CD4-positive, alpha-beta memory T cell (primary cell): ENCODE data around the gene PSME2. TPM values are rescaled to one million over a fixed set of nuclear protein-coding genes. Genes with fewer than 3 reads are reported as not detected.
A peak's percentile ranks its signal among the peaks of the same experiment; 100 is the strongest.

Experiments
- CTCF ChIA-PET: fragments of 350-600 bp; sonication (Branson Sonifier 250); formaldehyde crosslinking; loops from one replicate; lab custom pipeline; 2021; ENCODE audit warnings: inconsistent platforms; ENCODE audit not compliant: partially characterized antibody; lab: Charles Lee
- POLR2A ChIA-PET: fragments of 350-600 bp; sonication (Branson Sonifier 250); formaldehyde crosslinking; loops from one replicate; lab custom pipeline; 2021; ENCODE audit not compliant: partially characterized antibody; lab: Charles Lee
- DNase-seq, 5 donors: peaks; one replicate each; pipeline versions ENCODE4 v3.0.0 to v3.0.0-alpha.2; 2020 to 2022; ENCODE audit warnings: mixed read lengths in 1 of 5
- H3K27ac ChIP-seq: one replicate; pipeline ENCODE4 v1.7.0; 2013; ENCODE audit warnings: low read depth, low read length
- H3K27me3 ChIP-seq: 2 replicates; pipeline ENCODE4 v1.7.0; 2013; ENCODE audit warnings: mild to moderate bottlenecking, low read length, moderate library complexity; ENCODE audit not compliant: insufficient read depth
- H3K36me3 ChIP-seq: 2 replicates; pipeline ENCODE4 v1.7.0; 2013; ENCODE audit warnings: mild to moderate bottlenecking, low read length, moderate library complexity; ENCODE audit not compliant: insufficient read depth
- H3K4me1 ChIP-seq: 2 replicates; pipeline ENCODE4 v1.7.0; 2013; ENCODE audit warnings: mild to moderate bottlenecking, low read length, moderate library complexity; ENCODE audit not compliant: insufficient read depth
- H3K4me3 ChIP-seq, 2 donors: one replicate each; pipeline ENCODE4 v1.7.0; 2013; ENCODE audit warnings: low read length in 2 of 2, mild to moderate bottlenecking in 1 of 2
- H3K9me3 ChIP-seq, 2 donors: one replicate each; pipeline ENCODE4 v1.7.0; 2013; ENCODE audit warnings: low read length in 2 of 2, control low read depth in 1 of 2; ENCODE audit not compliant: control insufficient read depth in 1 of 2
- H3K27ac Mint-ChIP-seq, 7 donors: one replicate each; pipeline ENCODE4 v1.8.0; 2020 to 2021; ENCODE audit warnings: mixed read lengths in 7 of 7, mild to moderate bottlenecking in 6 of 7, inconsistent platforms in 3 of 7, moderate library complexity in 3 of 7
- H3K27me3 Mint-ChIP-seq, 2 donors: one replicate each; pipeline ENCODE4 v1.8.0; 2020 to 2021; ENCODE audit warnings: mixed read lengths in 2 of 2
- H3K36me3 Mint-ChIP-seq, 2 donors: one replicate each; pipeline ENCODE4 v1.8.0; 2020 to 2021; ENCODE audit warnings: mixed read lengths in 2 of 2, inconsistent platforms in 1 of 2, mild to moderate bottlenecking in 1 of 2
- H3K4me1 Mint-ChIP-seq, 4 donors: one replicate each; pipeline ENCODE4 v1.8.0; 2020 to 2021; ENCODE audit warnings: mixed read lengths in 4 of 4, mild to moderate bottlenecking in 1 of 4
- H3K4me3 Mint-ChIP-seq, 8 donors: one replicate each; pipeline ENCODE4 v1.8.0; 2020 to 2021; ENCODE audit warnings: mixed read lengths in 8 of 8, mild to moderate bottlenecking in 7 of 8, moderate library complexity in 6 of 8, inconsistent platforms in 3 of 8
- H3K9me3 Mint-ChIP-seq, 8 donors: one replicate each; pipeline ENCODE4 v1.8.0; 2020 to 2021; ENCODE audit warnings: mixed read lengths in 8 of 8, mild to moderate bottlenecking in 5 of 8, inconsistent platforms in 3 of 8, moderate library complexity in 1 of 8
- intact Hi-C: fragments of 100-400 bp; cut with micrococcal nuclease; formaldehyde crosslinking; loops from one replicate; pipeline ENCODE4 v1.15.1; 2023
- polyA plus RNA-seq, 2 donors: library from polyadenylated mRNA; unstranded; fragments of 300-500 nt; fragmentation: Illumina TruSeq; gene quantifications; one replicate each; pipeline ENCODE4 v1.2.3, GENCODE V29; 2021
- total RNA-seq, 2 experiments: library from RNA; stranded (reverse); gene quantifications; one replicate each; pipeline ENCODE4 v1.2.3, GENCODE V29; 2021

The PSME2 gene
- total and polyA plus RNA-seq, 4 experiments from 2014 or later = 143 to 815 (median 331) TPM

DNA sequence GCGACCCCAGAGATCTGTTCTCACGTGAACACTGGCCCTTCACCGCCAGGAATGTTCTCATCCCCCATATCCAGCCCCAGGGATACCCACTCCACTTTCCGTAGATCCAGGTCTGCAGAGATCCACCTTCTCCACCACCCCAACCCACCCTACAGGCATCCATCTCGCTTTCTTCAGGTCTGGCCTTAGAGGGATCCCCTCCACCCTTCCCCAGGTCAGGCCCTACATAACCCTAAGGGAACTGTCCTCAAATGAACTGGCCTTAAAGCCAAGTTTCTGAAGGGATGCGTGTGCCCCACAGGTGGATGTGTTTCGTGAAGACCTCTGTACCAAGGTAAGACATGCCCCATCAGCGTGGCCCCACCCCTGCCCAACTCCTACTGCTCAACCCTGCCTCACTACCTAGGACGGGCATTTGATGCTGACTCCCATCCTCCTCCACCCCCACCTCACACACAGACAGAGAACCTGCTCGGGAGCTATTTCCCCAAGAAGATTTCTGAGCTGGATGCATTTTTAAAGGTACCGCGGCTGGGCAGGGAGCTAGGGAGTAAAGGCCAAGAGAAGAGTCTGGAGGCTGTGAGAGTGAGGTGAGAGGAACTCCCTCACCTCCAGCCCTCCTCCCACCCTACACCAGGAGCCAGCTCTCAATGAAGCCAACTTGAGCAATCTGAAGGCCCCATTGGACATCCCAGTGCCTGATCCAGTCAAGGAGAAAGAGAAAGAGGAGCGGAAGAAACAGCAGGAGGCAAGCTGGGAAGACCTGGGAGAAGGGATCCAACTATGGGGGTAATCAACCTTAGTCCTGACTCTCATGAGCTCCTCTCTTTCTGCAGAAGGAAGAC, 9.5 kb downstream of the PSME2 start:
- Mint-ChIP-seq H3K4me3 (peak overlapping the region; percentile 87 to 94 (median 92)), H3K36me3 (peaks cover 23 to 42% of the 10 kb centered on the region in 2 donors), H3K27ac (peak overlapping the region; percentile 88 to 94 (median 91)), H3K27me3 (no peaks in the 10 kb centered on the region), H3K4me1 (peaks cover 34 to 75% (median 53%) of the 10 kb centered on the region in 4 donors), H3K9me3 (peaks cover 0 to 4% (median 0%) of the 10 kb centered on the region in 8 donors)
- Histone ChIP-seq H3K36me3 (peaks cover 22% of the 10 kb centered on the region), H3K27me3 (no peaks in the 10 kb centered on the region), H3K27ac (peak overlapping the region; percentile 84), H3K4me1 (peaks cover 56% of the 10 kb centered on the region), H3K9me3 (no peaks in the 10 kb centered on the region), H3K4me3 (peak overlapping the region; percentile 30 to 87)
- POLR2A ChIA-PET = interaction anchor here (0.6 to 16.1 kb wide), 23 partner anchors 9 to 674 kb away, joined by 3 to 347 read pairs (median 14); partner anchors contain the start of genes CARMIL3, CBLN3, CHMP4A and DCAF11
- intact Hi-C loops = loop anchor here (1.0 to 2.0 kb wide), 4 partner anchors 10 to 580 kb away; partner anchors contain the start of genes DCAF11, IRF9, NRL and RNF31
- CTCF ChIA-PET = interaction anchor here (0.7 to 6.4 kb wide), 11 partner anchors 9 to 197 kb away, joined by 3 to 53 read pairs (median 7); partner anchors contain the start of genes DCAF11, IRF9, NRL and PSME2
- no peak for DNase-seq

DNA sequence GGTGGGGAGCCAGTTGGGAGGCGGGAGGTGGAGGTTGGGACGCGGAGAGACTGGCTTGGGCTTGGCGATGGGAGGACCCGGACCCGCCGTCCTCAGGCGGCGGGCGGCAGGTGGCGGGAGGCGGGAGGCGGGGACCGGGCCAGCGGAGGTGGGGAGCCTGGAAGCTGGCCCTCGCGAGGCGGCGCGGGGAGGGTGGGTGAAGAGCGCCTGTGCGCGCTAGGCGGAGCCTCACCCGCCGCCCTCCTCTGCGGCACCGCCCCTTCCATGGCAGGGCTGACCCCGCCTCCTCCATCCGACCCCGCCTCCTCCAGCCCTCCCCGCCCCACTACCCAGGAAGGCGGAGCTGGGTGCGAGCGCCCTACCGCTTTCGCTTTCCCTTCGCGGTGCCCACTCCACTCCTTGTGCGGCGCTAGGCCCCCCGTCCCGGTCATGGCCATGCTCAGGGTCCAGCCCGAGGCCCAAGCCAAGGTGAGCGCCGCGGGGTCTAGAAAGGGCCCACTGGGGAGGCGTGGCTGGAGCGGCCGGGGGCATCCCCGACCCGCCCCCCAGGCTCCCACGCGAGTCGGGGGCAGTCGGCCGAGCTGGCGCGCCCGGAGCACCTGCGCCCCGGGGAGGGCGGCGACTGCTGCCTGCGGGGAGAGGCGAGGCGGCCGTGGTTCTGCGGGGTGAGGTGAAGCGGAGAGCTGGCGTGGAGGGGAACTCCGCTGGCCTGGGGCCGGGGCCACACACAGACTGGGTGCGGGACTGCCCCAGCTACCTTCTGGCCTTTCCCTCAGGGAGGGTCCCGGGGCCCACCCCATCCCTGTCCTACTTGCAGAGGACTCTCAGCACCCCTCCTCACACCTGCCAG, 10.4 kb downstream of the PSME2 start, which contains the start of gene PSME1:
Gene PSME1, plus strand, starts transcription at position 361 of the 850 bp plus-strand sequence. Its CDS starts 69 bp downstream, at position 430.
- peaks cover 0 to 4% (median 0%) of the 10 kb centered on the region in 8 donors for H3K9me3 Mint-ChIP-seq
- DNase-seq = peak; percentile 92 to 94 (median 93)
- peaks cover 59% of the 10 kb centered on the region for H3K4me1 ChIP-seq
- H3K4me3 ChIP-seq = peak within 1 kb of the TSS; percentile 30 to 87
- H3K27me3 ChIP-seq = no peaks in the 10 kb centered on the region
- H3K36me3 ChIP-seq = peaks cover 22% of the 10 kb centered on the region
- intact Hi-C loops = loop anchor here (1.0 to 2.0 kb wide), 4 partner anchors 11 to 579 kb away; partner anchors contain the start of genes DCAF11, IRF9, NRL and RNF31
- peaks cover 35 to 70% (median 55%) of the 10 kb centered on the region in 4 donors for H3K4me1 Mint-ChIP-seq
- peaks cover 23 to 35% of the 10 kb centered on the region in 2 donors for H3K36me3 Mint-ChIP-seq
- peak within 1 kb of the TSS; percentile 87 to 94 (median 92) for H3K4me3 Mint-ChIP-seq
- H3K27ac ChIP-seq = peak within 1 kb of the TSS; percentile 84
- H3K27ac Mint-ChIP-seq = peak within 1 kb of the TSS; percentile 88 to 96 (median 94)
- ChIA-PET CTCF (interaction anchor here (0.7 to 6.4 kb wide), 14 partner anchors 10 to 198 kb away, joined by 3 to 53 read pairs (median 5); partner anchors contain the start of genes CIDEB, DCAF11, IRF9 and NRL), POLR2A (interaction anchor here (0.6 to 16.1 kb wide), 27 partner anchors 10 to 815 kb away, joined by 3 to 347 read pairs (median 9); partner anchors contain the start of genes CARMIL3, CBLN3, CHMP4A and DCAF11)
- no peaks in the 10 kb centered on the region for H3K27me3 Mint-ChIP-seq
- H3K9me3 ChIP-seq = no peaks in the 10 kb centered on the region

DNA sequence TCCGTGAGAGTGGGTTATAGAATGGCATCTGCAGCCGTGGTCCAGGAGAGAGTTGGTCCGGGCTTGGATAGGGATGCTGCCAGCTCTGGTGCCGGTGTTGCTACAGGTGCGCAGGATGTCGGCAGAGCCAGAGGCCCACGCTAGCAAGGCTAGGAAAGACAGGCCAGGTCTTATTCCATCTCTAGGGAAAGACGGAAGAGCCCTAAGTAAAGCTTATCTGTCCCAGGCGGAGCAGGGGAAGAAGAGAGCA, 10.9 kb downstream of the PSME2 start:
- POLR2A ChIA-PET = interaction anchor here (0.7 to 16.1 kb wide), 26 partner anchors 9 to 815 kb away, joined by 3 to 347 read pairs (median 11); partner anchors contain the start of genes CARMIL3, CBLN3, CHMP4A and DCAF11
- H3K9me3 ChIP-seq = no peaks in the 10 kb centered on the region

DNA sequence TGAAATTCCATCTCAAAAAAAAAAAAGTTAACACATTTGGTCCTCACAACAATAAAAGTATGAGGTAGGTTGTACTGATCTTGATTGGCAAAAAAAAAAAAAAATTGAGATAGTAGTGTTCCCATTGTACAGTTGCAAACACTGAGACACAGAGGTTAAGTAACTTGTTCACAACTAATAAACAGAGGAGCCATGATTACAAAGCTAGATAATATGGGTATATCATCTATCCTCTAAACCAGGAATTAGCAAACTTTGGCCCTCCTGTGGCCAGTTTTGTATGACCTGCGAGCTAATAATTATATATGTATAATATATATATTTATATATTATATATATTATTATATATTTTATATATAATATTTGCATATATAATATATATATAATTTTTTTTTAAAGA, 12.7 kb downstream of the PSME2 start:
- H3K27ac ChIP-seq = no peak overlapping the region
- Mint-ChIP-seq H3K36me3 (peaks cover 11 to 22% of the 10 kb centered on the region in 2 donors), H3K9me3 (peaks cover 0 to 4% (median 0%) of the 10 kb centered on the region in 8 donors), H3K4me1 (peaks cover 29 to 56% (median 41%) of the 10 kb centered on the region in 4 donors), H3K27me3 (no peaks in the 10 kb centered on the region), H3K27ac (no peak overlapping the region), H3K4me3 (peak overlapping the region in 2 of 8 donors; percentile 8 to 46)
- CTCF ChIA-PET = interaction anchor here (0.7 to 6.4 kb wide), 5 partner anchors 18 to 27 kb away, joined by 4 to 53 read pairs (median 5); partner anchors contain the start of genes DCAF11, IRF9 and NRL
- H3K4me3 ChIP-seq = no peak overlapping the region
- POLR2A ChIA-PET = interaction anchor here (0.7 to 16.1 kb wide), 5 partner anchors 13 to 61 kb away, joined by 3 to 347 read pairs (median 8); partner anchors contain the start of genes DCAF11, IPO4, NRL and PSME2
- no peak for DNase-seq
- no peaks in the 10 kb centered on the region for H3K9me3 ChIP-seq
- peaks cover 47% of the 10 kb centered on the region for H3K4me1 ChIP-seq
- H3K27me3 ChIP-seq = no peaks in the 10 kb centered on the region
- H3K36me3 ChIP-seq = peaks cover 16% of the 10 kb centered on the region
- intact Hi-C loops = no loop called here

More for the DNA sequence above, 10.9 kb downstream of the PSME2 start:
- H3K36me3 ChIP-seq = peaks cover 22% of the 10 kb centered on the region
- no peak for DNase-seq
- Mint-ChIP-seq H3K4me1 (peaks cover 37 to 70% (median 54%) of the 10 kb centered on the region in 4 donors), H3K9me3 (peaks cover 0 to 4% (median 0%) of the 10 kb centered on the region in 8 donors), H3K27me3 (no peaks in the 10 kb centered on the region), H3K27ac (peak overlapping the region; percentile 86 to 96 (median 94)), H3K4me3 (peak overlapping the region; percentile 87 to 94 (median 91)), H3K36me3 (peaks cover 23 to 32% of the 10 kb centered on the region in 2 donors)
- no peaks in the 10 kb centered on the region for H3K27me3 ChIP-seq
- CTCF ChIA-PET = interaction anchor here (0.7 to 6.4 kb wide), 12 partner anchors 11 to 198 kb away, joined by 3 to 53 read pairs (median 4); partner anchors contain the start of genes CIDEB, DCAF11, IRF9 and NRL
- peak overlapping the region; percentile 11 to 87 for H3K4me3 ChIP-seq
- H3K27ac ChIP-seq = peak overlapping the region; percentile 84
- intact Hi-C loops = no loop called here
- H3K4me1 ChIP-seq = peaks cover 59% of the 10 kb centered on the region

DNA sequence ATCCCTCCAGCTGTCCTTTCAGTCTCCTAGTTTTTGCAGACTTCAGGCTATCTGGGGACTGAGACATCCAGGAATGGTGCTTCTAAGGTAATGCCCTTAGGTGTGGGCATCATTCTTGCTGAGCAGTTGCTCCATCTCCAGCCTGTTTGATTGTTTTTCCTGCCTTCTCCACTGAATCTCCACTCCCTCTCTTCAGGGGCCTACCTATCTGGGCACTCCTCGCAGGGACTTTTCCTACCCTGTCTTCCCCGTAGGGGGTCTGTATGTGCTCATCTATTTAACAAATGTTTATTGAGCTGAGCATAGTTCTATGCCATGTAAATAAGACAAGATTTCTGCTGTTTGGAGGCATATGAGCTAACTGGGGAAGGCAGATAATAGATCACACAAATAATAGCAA, 13.4 kb downstream of the PSME2 start:
- intact Hi-C loops = no loop called here
- H3K4me3 ChIP-seq = no peak overlapping the region
- no peak for DNase-seq
- peaks cover 0 to 2% (median 0%) of the 10 kb centered on the region in 8 donors for H3K9me3 Mint-ChIP-seq
- peak overlapping the region; percentile 41 for H3K27ac ChIP-seq
- peaks cover 10% of the 10 kb centered on the region for H3K36me3 ChIP-seq
- peaks cover 40% of the 10 kb centered on the region for H3K4me1 ChIP-seq
- no peaks in the 10 kb centered on the region for H3K9me3 ChIP-seq
- ChIA-PET POLR2A (interaction anchor here (1.0 to 16.1 kb wide), 7 partner anchors 8 to 81 kb away, joined by 4 to 347 read pairs (median 7); partner anchors contain the start of genes CARMIL3, DCAF11, EMC9 and IPO4), CTCF (interaction anchor here (1.2 to 6.4 kb wide), 5 partner anchors 17 to 43 kb away, joined by 4 to 53 read pairs (median 5); partner anchors contain the start of genes DCAF11, IRF9 and NRL)
- no peaks in the 10 kb centered on the region for H3K27me3 Mint-ChIP-seq
- H3K4me3 Mint-ChIP-seq = peak overlapping the region in 4 of 8 donors; percentile 60 to 87 (median 63)
- H3K4me1 Mint-ChIP-seq = peaks cover 26 to 48% (median 35%) of the 10 kb centered on the region in 4 donors
- H3K27me3 ChIP-seq = no peaks in the 10 kb centered on the region
- peak overlapping the region; percentile 85 to 96 (median 90) for H3K27ac Mint-ChIP-seq
- peaks cover 7 to 14% of the 10 kb centered on the region in 2 donors for H3K36me3 Mint-ChIP-seq
